GM18517 (cell line): Measurements from ENCODE around the gene MAP3K7CL.
"Not testable (repeated sequence)": the region's sequence is repeated elsewhere in the genome, so short reads cannot be mapped to it uniquely, and the experiment has no call there.

Experiments
- ATAC-seq: cut with Tn5 transposase; IDR thresholded peaks from one replicate; pipeline ENCODE4 v1.9.1; 2021; ENCODE audit warnings: mild to moderate bottlenecking, moderate library complexity; ENCODE audit not compliant: unreplicated experiment

MAP3K7CL gene

GRCh38 chr21:29166323-29166722 lies 35.9 kb downstream of the MAP3K7CL start:
- ATAC-seq = no peak

DNA sequence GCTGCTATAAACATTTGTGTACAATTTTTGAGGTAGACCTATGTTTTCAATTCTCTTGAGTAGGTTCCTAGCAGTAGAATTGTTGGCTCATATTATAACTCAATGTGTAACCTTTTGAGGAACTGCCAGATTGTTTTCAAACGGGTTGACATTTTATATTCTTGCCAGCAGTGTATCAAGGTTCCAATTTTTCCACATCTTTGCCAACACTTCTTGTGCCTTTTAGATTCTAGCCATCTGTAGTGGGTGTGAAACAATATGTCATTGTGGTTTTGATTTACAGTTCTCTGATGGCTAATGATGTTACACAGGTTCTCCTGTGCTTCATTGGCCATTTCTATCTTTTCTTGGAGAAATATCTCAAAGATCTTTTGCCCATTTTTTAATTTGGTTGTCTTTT lies 36.4 kb downstream of the MAP3K7CL start:
- no peak for ATAC-seq

- ATAC-seq = not testable (repeated sequence)
Observed at GRCh38 chr21:29167481-29167880, 37.0 kb downstream of the MAP3K7CL start.

DNA sequence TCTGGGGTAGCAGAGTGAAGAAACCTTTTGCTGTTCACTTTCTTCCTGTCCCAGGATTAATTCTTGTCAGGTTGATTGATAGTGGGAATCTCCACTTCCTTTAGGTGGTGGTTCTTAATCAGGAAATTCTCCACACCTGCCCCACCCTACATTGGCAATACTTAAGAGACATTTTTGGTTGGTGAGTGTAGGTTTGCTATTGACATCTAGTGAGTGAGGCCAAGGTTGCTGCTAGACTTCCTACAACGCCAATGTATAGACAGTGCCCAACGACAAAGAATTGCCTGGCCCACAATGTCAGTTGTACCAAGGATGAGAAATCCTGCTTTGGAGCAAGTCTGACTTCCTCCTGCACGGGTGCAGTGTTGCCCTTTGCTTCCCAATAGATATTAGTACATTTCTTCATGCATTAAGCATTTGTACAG lies 38.5 kb downstream of the MAP3K7CL start:
- no peak for ATAC-seq

GRCh38 chr21:29170944-29171343 lies 40.5 kb downstream of the MAP3K7CL start:
- ATAC-seq = no peak

GRCh38 chr21:29172282-29172681 lies 41.8 kb downstream of the MAP3K7CL start:
- ATAC-seq = no peak

GRCh38 chr21:29174607-29175013 lies 44.2 kb downstream of the MAP3K7CL start:
- no peak for ATAC-seq

GRCh38 chr21:29175408-29176134 lies 45.1 kb downstream of the MAP3K7CL start:
- no peak for ATAC-seq

- ATAC-seq = peak; percentile 42
Observed at GRCh38 chr21:29176471-29177120, 46.2 kb downstream of the MAP3K7CL start.

DNA sequence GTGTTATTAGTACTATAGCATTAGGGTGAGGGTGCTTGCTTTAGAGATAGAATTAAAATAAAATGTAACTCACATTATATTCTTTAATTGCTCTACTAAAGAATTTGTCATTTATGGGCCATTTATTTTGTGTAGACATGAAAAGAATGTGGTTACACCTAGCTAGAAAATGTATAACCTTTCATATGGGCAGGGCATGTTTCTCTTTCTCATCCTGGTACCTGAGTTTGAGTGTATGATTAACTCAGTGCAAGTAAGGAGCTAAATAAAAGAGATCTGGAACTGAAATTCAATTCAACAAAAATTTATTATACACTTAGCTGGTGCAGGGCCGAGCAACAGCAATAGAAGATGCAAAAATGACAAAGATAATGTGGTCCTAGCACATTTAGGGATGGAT lies 47.4 kb downstream of the MAP3K7CL start:
- ATAC-seq = no peak

DNA sequence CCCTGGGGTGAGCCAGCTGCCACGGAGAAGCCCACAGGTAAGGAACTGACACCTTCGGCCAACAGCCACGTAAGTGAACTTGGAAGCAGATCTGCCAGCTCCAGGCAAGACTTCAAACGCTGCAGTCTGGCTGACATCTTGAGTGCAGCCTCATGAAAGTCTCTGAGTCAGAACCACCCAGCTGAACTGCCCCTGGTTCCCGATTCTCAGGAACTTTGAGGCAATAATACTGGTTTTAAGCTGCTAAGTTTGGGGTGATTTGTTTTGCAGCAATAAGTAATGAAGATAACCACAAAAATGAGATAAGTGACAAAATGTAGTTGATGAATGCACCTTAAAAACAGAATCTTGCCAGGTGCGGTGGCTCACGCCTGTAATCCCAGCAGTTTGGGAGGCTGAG lies 48.5 kb downstream of the MAP3K7CL start:
- no peak for ATAC-seq

- ATAC-seq = no peak
Observed at GRCh38 chr21:29179503-29179902, 49.1 kb downstream of the MAP3K7CL start.

DNA sequence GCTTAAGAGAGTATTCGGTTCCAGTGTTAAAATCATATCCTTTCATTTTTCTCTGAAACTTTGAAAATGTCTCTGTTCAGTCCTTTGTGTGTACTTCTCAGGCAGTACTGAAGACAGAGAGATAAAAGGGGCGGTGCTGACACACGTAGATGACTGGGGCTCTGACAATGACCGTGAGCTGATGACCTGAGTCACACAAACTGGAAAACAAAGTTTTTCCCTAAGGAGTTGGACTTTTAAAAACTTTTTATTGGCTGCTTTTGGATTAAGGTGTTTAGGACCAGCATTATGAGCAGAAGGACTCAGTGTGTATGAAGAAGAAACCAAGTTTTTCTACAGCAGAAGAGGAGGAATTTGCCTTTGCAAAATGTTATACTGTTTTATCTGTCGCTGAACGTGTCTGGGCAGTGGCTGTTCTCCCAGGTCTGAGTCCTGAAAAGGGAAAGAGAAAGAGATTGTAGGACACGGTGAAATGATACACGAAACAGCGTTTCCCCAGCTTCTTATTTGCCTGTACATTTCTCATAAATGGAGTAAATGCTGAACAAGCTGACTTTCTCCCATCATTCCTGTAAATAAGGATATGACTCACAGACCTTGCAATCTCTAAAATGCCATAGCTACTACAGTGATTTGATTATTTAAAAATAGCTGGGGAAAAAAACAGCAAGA lies 51.5 kb downstream of the MAP3K7CL start:
- ATAC-seq = no peak

GRCh38 chr21:29182691-29183092 lies 52.2 kb downstream of the MAP3K7CL start:
- ATAC-seq = no peak

DNA sequence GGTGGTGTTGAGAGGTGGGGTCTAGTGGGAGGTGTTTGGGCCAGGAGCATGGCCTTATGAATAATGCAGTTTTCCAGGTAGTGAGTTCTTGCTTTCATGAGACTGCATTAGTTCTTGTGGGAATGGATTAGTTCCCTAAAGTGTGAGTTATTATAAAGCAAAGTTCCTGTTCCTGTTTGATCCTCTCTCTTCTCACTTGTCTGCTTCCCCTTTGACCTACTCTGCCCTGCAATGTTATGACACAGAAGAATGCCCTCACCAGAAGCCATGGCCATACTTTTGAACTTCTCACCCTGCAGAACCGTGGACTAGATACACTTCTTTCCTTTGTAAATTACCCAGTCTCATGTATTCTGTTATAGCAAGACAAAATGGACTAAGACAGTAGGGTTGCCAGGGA lies 53.6 kb downstream of the MAP3K7CL start:
- ATAC-seq = no peak

DNA sequence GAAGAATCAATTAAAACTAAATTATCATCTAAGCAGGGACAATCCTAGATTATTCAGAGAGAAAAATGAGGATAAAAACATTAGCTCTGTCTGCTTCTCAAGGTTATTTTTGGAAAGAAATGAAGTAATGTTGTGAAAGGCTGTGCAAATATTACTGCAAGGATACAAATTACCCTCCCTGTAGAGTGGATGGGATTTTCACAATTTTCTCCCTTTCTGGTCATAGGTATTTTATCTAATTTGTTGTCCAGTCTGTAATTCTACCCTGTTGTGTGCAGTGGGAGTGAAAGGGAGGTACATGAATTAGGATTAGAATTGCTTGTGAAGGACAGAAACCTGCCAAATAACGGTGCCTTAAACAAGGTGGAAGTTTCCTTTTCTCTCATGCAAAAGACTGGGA lies 54.7 kb downstream of the MAP3K7CL start:
- ATAC-seq = no peak

- ATAC-seq = no peak
Observed at GRCh38 chr21:29185633-29186032, 55.2 kb downstream of the MAP3K7CL start.

GRCh38 chr21:29186246-29186645 lies 55.8 kb downstream of the MAP3K7CL start:
- no peak for ATAC-seq

DNA sequence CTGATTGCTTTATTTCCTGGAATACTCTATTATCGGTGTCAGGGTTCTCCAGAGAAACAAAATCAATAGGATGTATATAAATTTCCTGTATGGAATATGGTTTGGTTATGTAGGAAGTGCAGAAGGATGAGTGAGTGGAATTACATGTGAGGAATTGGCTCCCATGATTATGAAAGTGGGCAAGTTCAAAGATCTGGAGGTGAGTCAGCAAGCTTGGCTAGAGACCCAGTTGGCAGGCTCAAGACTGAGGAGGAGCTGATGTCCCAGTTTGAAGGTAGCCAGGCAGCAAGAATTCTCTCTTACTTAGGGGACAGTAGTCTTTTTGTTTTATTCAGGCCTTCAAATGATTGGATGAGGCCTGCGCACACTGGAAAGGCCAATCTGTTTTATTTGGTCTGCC lies 57.5 kb downstream of the MAP3K7CL start:
- no peak for ATAC-seq

DNA sequence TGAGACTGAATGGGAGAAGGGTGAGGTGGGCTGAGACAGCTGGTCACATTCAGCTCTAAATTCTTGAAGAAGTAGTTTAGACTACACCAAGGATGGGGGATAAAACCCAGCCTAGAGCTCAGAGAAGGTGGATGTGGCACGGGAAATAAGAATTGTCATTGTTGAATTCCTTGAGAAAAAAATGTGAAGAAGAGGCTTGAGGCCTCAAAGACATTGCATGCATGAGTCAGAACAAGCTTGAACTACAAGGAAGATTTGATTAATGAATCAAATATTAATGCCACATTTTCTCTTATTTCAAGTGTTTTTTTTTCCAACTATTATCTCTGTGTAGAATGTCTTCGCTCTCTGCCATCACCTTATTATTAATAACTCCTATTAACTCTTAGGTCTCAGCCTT lies 58.9 kb downstream of the MAP3K7CL start:
- no peak for ATAC-seq

- ATAC-seq = no peak
Observed at GRCh38 chr21:29190923-29191331, 60.5 kb downstream of the MAP3K7CL start.

- ATAC-seq = no peak
Observed at GRCh38 chr21:29193072-29193471, 62.6 kb downstream of the MAP3K7CL start.
